ENCODE measurements around the gene RBFOX1. TPM values are rescaled to one million over a fixed set of nuclear protein-coding genes. Genes with fewer than 3 reads are reported as not detected.

RBFOX1 gene
- total RNA-seq, 2 experiments from 2014 or later = not detected

GRCh38 chr16:7449808-7450207 is 117.2 kb downstream of the RBFOX1 start:
- H3K36me3 Mint-ChIP-seq (ENCODE audit: low read depth) = no peaks in the 10 kb centered on the region
- DNase-seq = no peak
- no peak overlapping the region for H3K4me3 Mint-ChIP-seq
- intact Hi-C loops (cut with DNase I, micrococcal nuclease) = no loop called here
- peaks cover 35% of the 10 kb centered on the region for H3K9me3 Mint-ChIP-seq (ENCODE audit: low read depth)
- no peaks in the 10 kb centered on the region for H3K27me3 Mint-ChIP-seq
- POLR2A ChIA-PET = no interaction called here
- no peaks in the 10 kb centered on the region for H3K4me1 Mint-ChIP-seq
- no peak for ATAC-seq
- CTCF ChIA-PET = no interaction called here
- H3K27ac Mint-ChIP-seq = no peak overlapping the region

- H3K36me3 Mint-ChIP-seq (ENCODE audit: low read depth) = no peaks in the 10 kb centered on the region
- CTCF ChIA-PET = no interaction called here
- ATAC-seq (no peak), DNase-seq (no peak)
- no peaks in the 10 kb centered on the region for H3K4me1 Mint-ChIP-seq
- intact Hi-C loops (cut with DNase I, micrococcal nuclease) = no loop called here
- POLR2A ChIA-PET = no interaction called here
- H3K27me3 Mint-ChIP-seq = no peaks in the 10 kb centered on the region
- H3K9me3 Mint-ChIP-seq (ENCODE audit: low read depth) = peaks cover 35% of the 10 kb centered on the region
- H3K4me3 Mint-ChIP-seq = no peak overlapping the region
- H3K27ac Mint-ChIP-seq = no peak overlapping the region
Measured at GRCh38 chr16:7450440-7450839, 117.8 kb downstream of the RBFOX1 start.

- Mint-ChIP-seq H3K27ac (no peak overlapping the region), H3K4me1 (no peaks in the 10 kb centered on the region), H3K4me3 (no peak overlapping the region), H3K36me3 (ENCODE audit: low read depth) (no peaks in the 10 kb centered on the region), H3K27me3 (no peaks in the 10 kb centered on the region), H3K9me3 (ENCODE audit: low read depth) (peaks cover 37% of the 10 kb centered on the region)
- intact Hi-C loops (cut with DNase I, micrococcal nuclease) = no loop called here
- ATAC-seq (no peak), DNase-seq (no peak)
- ChIA-PET POLR2A (no interaction called here), CTCF (no interaction called here)
Measured at GRCh38 chr16:7452090-7452489, 119.4 kb downstream of the RBFOX1 start.

DNA sequence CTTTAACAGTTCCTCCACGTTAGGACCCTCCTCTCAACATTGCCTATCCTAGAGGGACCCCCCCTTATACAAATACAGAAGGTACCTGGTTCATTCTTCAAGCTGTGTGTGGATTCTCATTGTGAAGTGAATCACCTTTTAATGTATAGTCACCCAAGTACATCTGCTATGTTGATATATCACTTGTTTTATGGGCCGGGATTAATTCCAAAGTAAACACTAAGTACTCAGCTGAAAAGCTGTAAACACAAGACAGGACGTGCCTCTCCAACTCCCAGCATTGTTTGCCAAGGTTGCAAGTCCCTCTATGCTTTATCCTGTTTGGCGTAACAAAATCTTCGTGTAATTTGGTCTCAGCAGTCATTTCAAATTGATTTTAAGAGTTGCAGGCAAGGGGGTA is 123.6 kb downstream of the RBFOX1 start:
- H3K27ac Mint-ChIP-seq = no peak overlapping the region
- H3K4me1 Mint-ChIP-seq = no peaks in the 10 kb centered on the region
- no peaks in the 10 kb centered on the region for H3K27me3 Mint-ChIP-seq
- no peaks in the 10 kb centered on the region for H3K36me3 Mint-ChIP-seq (ENCODE audit: low read depth)
- no peak overlapping the region for H3K4me3 Mint-ChIP-seq
- ChIA-PET POLR2A (no interaction called here), CTCF (no interaction called here)
- peaks cover 35% of the 10 kb centered on the region for H3K9me3 Mint-ChIP-seq (ENCODE audit: low read depth)
- ATAC-seq = no peak
- DNase-seq = no peak
- intact Hi-C loops (cut with DNase I, micrococcal nuclease) = no loop called here

DNA sequence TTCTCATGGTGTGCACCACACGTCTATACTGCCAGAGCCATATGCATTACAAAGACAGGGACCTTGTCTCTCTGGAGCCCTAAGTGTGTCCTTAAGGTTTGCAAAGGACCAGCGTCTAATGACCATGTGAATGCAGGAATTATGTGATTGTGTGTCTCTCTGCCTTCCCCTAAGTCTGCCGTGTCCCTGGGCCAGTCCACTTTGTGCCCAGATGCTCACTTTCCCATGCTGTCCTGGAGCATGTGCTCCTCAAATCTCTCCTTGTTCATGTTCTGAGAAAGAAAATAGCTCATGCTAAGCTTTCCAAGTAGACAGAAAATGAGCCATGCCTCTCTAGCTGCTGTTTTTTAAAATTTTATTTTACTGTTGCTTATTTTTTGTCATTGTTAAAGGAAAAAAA is 125.5 kb downstream of the RBFOX1 start:
- peaks cover 29% of the 10 kb centered on the region for H3K9me3 Mint-ChIP-seq (ENCODE audit: low read depth)

GRCh38 chr16:7470344-7470743 is 137.7 kb downstream of the RBFOX1 start:
- H3K4me1 Mint-ChIP-seq = no peaks in the 10 kb centered on the region
- H3K36me3 Mint-ChIP-seq (ENCODE audit: low read depth) = no peaks in the 10 kb centered on the region
- no peak overlapping the region for H3K4me3 Mint-ChIP-seq
- DNase-seq = no peak
- peaks cover 11% of the 10 kb centered on the region for H3K9me3 Mint-ChIP-seq (ENCODE audit: low read depth)
- CTCF ChIA-PET = no interaction called here
- POLR2A ChIA-PET = no interaction called here
- intact Hi-C loops (cut with DNase I, micrococcal nuclease) = no loop called here
- H3K27me3 Mint-ChIP-seq = no peaks in the 10 kb centered on the region
- ATAC-seq = no peak
- H3K27ac Mint-ChIP-seq = no peak overlapping the region

More for the DNA sequence above, 125.5 kb downstream of the RBFOX1 start:
- ATAC-seq = no peak
- no peak for DNase-seq
- H3K4me1 Mint-ChIP-seq = no peaks in the 10 kb centered on the region
- H3K27ac Mint-ChIP-seq = no peak overlapping the region
- ChIA-PET POLR2A (no interaction called here), CTCF (no interaction called here)
- no peaks in the 10 kb centered on the region for H3K36me3 Mint-ChIP-seq (ENCODE audit: low read depth)
- H3K27me3 Mint-ChIP-seq = no peaks in the 10 kb centered on the region
- intact Hi-C loops (cut with DNase I, micrococcal nuclease) = no loop called here
- H3K4me3 Mint-ChIP-seq = no peak overlapping the region

- ATAC-seq = no peak
- ChIA-PET CTCF (no interaction called here), POLR2A (no interaction called here)
- intact Hi-C loops (cut with DNase I, micrococcal nuclease) = no loop called here
- H3K4me3 Mint-ChIP-seq = no peak overlapping the region
- no peaks in the 10 kb centered on the region for H3K36me3 Mint-ChIP-seq (ENCODE audit: low read depth)
- no peaks in the 10 kb centered on the region for H3K4me1 Mint-ChIP-seq
- no peak for DNase-seq
- H3K9me3 Mint-ChIP-seq (ENCODE audit: low read depth) = peaks cover 11% of the 10 kb centered on the region
- H3K27ac Mint-ChIP-seq = no peak overlapping the region
- no peaks in the 10 kb centered on the region for H3K27me3 Mint-ChIP-seq
Measured at GRCh38 chr16:7471268-7471667, 138.6 kb downstream of the RBFOX1 start.

DNA sequence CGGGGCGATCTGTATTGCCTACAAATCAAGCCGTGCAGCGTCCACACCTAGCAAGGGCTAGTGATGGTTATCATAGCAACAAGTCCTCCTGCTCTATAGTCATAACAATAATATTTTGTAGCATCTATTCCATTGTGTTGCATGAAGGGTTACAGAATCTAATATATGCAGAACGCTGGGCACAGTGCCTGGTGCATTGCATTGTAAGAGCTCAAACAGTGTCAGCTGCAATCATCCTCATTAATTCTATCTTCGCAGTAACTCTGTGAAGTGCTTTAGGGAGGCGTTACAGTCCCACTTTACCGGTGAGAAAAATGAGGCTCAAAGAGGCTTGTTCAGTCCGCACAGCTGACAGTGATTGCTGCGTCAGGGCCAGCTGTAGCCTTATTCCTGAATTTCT is 149.4 kb downstream of the RBFOX1 start:
- H3K9me3 Mint-ChIP-seq (ENCODE audit: low read depth) = peaks cover 3% of the 10 kb centered on the region
- CTCF ChIA-PET = no interaction called here
- POLR2A ChIA-PET = no interaction called here
- H3K27me3 Mint-ChIP-seq = no peaks in the 10 kb centered on the region
- ATAC-seq (no peak), DNase-seq (no peak)
- no peaks in the 10 kb centered on the region for H3K4me1 Mint-ChIP-seq
- H3K36me3 Mint-ChIP-seq (ENCODE audit: low read depth) = no peaks in the 10 kb centered on the region
- intact Hi-C loops (cut with DNase I, micrococcal nuclease) = no loop called here
- no peak overlapping the region for H3K4me3 Mint-ChIP-seq
- H3K27ac Mint-ChIP-seq = no peak overlapping the region

DNA sequence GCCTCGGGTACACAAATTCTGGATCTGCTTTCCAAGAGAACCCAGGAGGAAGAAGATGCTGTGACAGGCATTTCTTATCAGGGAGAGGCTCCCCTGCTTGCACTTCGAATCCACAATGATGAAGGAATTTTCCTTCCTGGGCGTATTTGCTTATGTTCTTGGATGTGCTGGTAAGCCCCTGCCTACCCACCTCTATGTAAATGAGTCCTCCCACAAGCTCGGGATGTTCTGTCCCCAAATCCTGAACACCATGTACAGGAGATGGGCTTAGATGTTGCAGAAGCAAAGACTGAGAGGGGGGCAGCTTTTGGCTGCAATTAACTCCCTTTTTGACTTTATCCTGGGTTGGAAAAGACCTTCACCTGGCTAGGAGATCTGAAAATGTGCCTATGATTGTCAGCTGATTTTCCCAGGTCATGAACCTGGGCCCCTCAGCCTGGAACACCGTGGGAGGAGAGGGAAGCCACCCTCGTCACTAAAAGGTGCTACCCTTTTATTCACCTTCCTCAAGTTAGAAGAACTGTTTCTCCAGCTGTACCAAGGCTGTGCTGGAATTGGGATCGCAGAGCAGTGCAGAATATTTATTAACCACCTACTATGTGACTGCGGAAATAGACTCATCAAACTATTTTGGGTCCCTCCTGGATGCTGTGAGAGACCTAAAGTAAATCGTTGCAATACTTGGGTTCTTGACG is 150.1 kb downstream of the RBFOX1 start:
- POLR2A ChIA-PET = no interaction called here

DNA sequence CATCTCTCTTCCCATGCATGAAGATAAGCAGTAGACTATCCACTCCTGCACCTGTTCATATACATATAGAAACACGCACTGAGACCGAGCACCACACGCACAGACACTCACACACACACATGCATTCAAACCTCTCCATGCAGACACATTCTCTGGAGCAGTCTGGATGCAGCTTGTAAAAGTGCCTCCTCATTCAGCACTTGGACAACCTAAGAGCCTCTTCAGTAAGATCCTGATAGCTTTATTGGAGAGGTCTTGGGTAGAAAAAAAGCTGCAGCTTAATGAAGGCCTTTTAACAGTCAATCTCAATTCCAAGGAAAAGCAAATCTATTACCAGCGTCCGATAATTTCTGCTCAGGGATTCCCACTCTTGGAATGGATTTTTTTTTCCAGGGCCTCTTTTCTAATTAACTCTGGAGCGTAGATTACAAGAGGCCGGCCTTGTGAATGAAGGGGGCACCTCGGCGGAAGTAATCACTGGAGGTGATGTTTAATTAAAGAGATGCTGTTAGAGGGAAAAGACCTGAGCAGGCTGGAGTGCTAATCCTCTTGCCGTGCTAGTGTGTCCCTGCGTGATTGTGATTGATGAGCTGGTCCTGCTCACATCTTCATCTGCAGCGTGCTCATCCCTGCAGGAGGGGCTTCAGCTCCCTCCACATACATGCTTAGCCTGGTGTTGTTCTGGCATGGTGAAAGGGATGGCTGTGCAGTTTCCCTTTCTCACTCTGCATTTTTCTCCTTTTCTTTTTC is 155.1 kb downstream of the RBFOX1 start:
- no peaks in the 10 kb centered on the region for H3K4me1 Mint-ChIP-seq
- ChIA-PET CTCF (no interaction called here), POLR2A (no interaction called here)
- DNase-seq = no peak
- intact Hi-C loops (cut with DNase I, micrococcal nuclease) = no loop called here
- no peak overlapping the region for H3K4me3 Mint-ChIP-seq
- no peak overlapping the region for H3K27ac Mint-ChIP-seq
- no peak for ATAC-seq
- peaks cover 4% of the 10 kb centered on the region for H3K9me3 Mint-ChIP-seq (ENCODE audit: low read depth)
- H3K36me3 Mint-ChIP-seq (ENCODE audit: low read depth) = no peaks in the 10 kb centered on the region
- H3K27me3 Mint-ChIP-seq = no peaks in the 10 kb centered on the region

More for the DNA sequence above, 150.1 kb downstream of the RBFOX1 start:
- Mint-ChIP-seq H3K27me3 (no peaks in the 10 kb centered on the region), H3K9me3 (ENCODE audit: low read depth) (peaks cover 6% of the 10 kb centered on the region), H3K4me3 (no peak overlapping the region), H3K36me3 (ENCODE audit: low read depth) (no peaks in the 10 kb centered on the region), H3K4me1 (no peaks in the 10 kb centered on the region), H3K27ac (no peak overlapping the region)
- ATAC-seq = no peak
- CTCF ChIA-PET = no interaction called here
- no peak for DNase-seq
- intact Hi-C loops (cut with DNase I, micrococcal nuclease) = no loop called here

DNA sequence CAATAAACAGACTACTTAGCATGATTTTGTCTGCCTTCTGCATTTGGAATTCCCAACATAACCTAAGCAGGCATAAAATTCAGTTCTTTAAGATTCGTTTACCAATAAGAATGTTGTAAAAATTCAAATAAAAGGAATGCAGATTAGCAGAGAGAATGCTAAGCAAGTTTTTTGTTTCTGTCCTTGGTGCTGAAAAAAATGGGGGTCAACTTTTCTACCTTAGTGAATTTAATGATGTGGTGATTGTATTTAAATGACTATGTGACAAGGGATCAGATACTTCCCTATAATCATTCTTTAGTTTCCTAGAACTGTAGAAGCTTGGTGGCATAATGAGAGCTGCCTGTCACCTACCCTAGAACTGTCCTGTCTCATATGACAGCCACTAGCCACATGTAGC is 159.5 kb downstream of the RBFOX1 start:
- intact Hi-C loops (cut with DNase I, micrococcal nuclease) = no loop called here
- ATAC-seq = no peak
- H3K9me3 Mint-ChIP-seq (ENCODE audit: low read depth) = peaks cover 13% of the 10 kb centered on the region

GRCh38 chr16:7493133-7493532 is 160.5 kb downstream of the RBFOX1 start:
- no peak overlapping the region for H3K4me3 Mint-ChIP-seq
- H3K9me3 Mint-ChIP-seq (ENCODE audit: low read depth) = peaks cover 10% of the 10 kb centered on the region
- no peaks in the 10 kb centered on the region for H3K4me1 Mint-ChIP-seq
- DNase-seq (no peak), ATAC-seq (no peak)
- no peak overlapping the region for H3K27ac Mint-ChIP-seq
- H3K36me3 Mint-ChIP-seq (ENCODE audit: low read depth) = no peaks in the 10 kb centered on the region
- intact Hi-C loops (cut with DNase I, micrococcal nuclease) = no loop called here
- ChIA-PET CTCF (no interaction called here), POLR2A (no interaction called here)
- H3K27me3 Mint-ChIP-seq = no peaks in the 10 kb centered on the region

More for the DNA sequence above, 159.5 kb downstream of the RBFOX1 start:
- H3K27ac Mint-ChIP-seq = no peak overlapping the region
- DNase-seq = no peak
- no peaks in the 10 kb centered on the region for H3K27me3 Mint-ChIP-seq
- H3K4me3 Mint-ChIP-seq = no peak overlapping the region
- H3K4me1 Mint-ChIP-seq = no peaks in the 10 kb centered on the region
- CTCF ChIA-PET = no interaction called here
- POLR2A ChIA-PET = no interaction called here
- no peaks in the 10 kb centered on the region for H3K36me3 Mint-ChIP-seq (ENCODE audit: low read depth)
